ENCODE data around the gene ARPC2.

- TF ChIP-seq CTCF (IDR thresholded peaks at IDR 0.05; ENCODE audit: insufficient read depth, low read length) (no peak), POLR2AphosphoS5 (IDR thresholded peaks at IDR 0.05; ENCODE audit: low read depth) (no peak), REST (IDR thresholded peaks at IDR 0.05; ENCODE audit: insufficient replicate concordance, low read depth) (no peak), GABPA (IDR thresholded peaks at IDR 0.05; ENCODE audit: low read depth) (no peak)
Measured at GRCh38 chr2:218296847-218297246, 79.9 kb downstream of the ARPC2 start.
